Epidermal melanocyte (primary cell): ENCODE results near the gene ATP9B.

Experiments used
- DNase-seq: peaks from one replicate; pipeline ENCODE4 v3.0.0; 2011; ENCODE audit warnings: low spot score; ENCODE audit not compliant: insufficient read length

The ATP9B gene

GRCh38 chr18:79426376-79427300, 357.4 kb downstream of the ATP9B start:
- DNase-seq, result no peak

GRCh38 chr18:79427368-79428225, 358.4 kb downstream of the ATP9B start:
- no peak for DNase-seq
